Measurements from ENCODE around the gene WSB2. TPM values are rescaled to one million over a fixed set of nuclear protein-coding genes. Genes with fewer than 3 reads are reported as not detected.

The WSB2 gene
- total and polyA plus RNA-seq, 9 of the 15 experiments (the other 6 are each of a cell fraction or from before 2014, with no cell fraction given), result 31.4 to 77.6 (median 52.6) TPM

DNA sequence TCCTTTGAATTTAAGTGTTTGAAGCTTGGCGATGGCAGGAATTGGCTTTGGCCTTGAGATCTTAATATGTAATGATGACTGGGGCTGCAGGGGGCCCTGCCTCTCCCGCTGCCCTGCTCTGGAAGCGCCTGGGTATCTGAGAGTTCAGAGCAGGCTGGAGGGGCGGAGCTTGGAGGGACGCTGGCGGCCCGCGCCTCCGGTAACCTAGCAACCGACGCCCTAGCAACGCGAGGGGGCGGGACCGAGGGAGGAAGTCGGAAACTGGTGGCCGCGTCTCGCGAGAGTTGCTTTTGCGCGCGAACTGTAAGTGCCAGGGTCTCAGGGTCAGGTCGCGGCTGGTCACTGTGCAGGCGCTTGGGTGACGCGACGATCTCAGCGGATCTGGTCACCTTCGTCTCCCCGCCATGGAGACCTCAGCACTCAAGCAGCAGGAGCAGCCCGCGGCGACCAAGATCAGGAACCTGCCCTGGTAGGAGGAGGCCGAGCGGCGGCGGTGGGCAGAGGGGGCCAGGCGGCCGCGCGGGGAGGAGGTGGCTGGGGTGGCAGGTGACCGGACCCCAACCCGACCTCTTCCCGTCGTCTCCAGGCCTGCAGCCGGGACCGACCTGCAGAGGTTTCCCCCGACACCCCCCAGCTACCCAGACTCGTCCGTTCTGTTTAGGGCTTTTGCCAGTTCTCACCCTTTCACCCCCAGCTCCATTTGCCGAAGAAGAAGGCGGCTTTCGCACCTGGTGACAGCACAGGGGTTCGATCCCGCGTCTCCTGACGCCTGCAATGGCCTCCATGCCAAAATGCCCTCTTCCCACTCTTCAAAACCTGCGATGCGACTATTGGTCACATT is 44.3 kb downstream of the WSB2 start, which contains the start of gene RFC5 (continued):
- no peak for TF ChIP-seq HNRNPK (IDR thresholded peaks at IDR 0.05; ENCODE audit: low read depth, low read length, poor library complexity, severe bottlenecking)
- peak; percentile 94 for TF ChIP-seq CXXC5 (CRISPR knock-in tag; IDR thresholded peaks at IDR 0.05)
- no peak for TF ChIP-seq PRPF4 (IDR thresholded peaks at IDR 0.05; ENCODE audit: insufficient read depth, low read depth, low read length, poor library complexity, severe bottlenecking)
- peak; percentile 96 for TF ChIP-seq SPI1 (IDR thresholded peaks at IDR 0.05; ENCODE audit: borderline replicate concordance, low read depth, low read length)
- TF ChIP-seq, protein P1, sequence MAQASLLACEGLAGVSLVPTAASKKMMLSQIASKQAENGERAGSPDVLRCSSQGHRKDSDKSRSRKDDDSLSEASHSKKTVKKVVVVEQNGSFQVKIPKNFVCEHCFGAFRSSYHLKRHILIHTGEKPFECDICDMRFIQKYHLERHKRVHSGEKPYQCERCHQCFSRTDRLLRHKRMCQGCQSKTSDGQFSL (CRISPR knock-in tag; IDR thresholded peaks at IDR 0.05), result 0 out of 2 replicates have a peak, but pooled peaks have one; percentile 68
- TF ChIP-seq, protein P1 (tag; IDR thresholded peaks at IDR 0.05), result no peak
- no peak for TF ChIP-seq FOXO4 (CRISPR knock-in tag; IDR thresholded peaks at IDR 0.05)
- TF ChIP-seq MCM5 (IDR thresholded peaks at IDR 0.05; ENCODE audit: low read depth), result no peak
- no peak for TF ChIP-seq WHSC1 (IDR thresholded peaks at IDR 0.05; ENCODE audit: low read length)
- TF ChIP-seq NR2C2 (CRISPR knock-in tag; IDR thresholded peaks at IDR 0.05), result no peak
- peak; percentile 94 for TF ChIP-seq NR2C2 (tag; IDR thresholded peaks at IDR 0.05)
- TF ChIP-seq ZFX (CRISPR knock-in tag; IDR thresholded peaks at IDR 0.05), result peak; percentile 42
- peak; percentile 99 for TF ChIP-seq RB1 (IDR thresholded peaks at IDR 0.05; ENCODE audit: low read depth)
- TF ChIP-seq RHOXF2B (CRISPR knock-in tag; conservative IDR thresholded peaks at IDR 0.05), result no peak
- TF ChIP-seq SMARCB1 (IDR thresholded peaks at IDR 0.05; ENCODE audit: insufficient read length, low read depth), result no peak
- peak; percentile 81 for TF ChIP-seq CBFB (CRISPR knock-in tag; IDR thresholded peaks at IDR 0.05)
- TF ChIP-seq ZHX1 (conservative IDR thresholded peaks at IDR 0.05; ENCODE audit: low read length), result peak; percentile 94
- no peak for TF ChIP-seq ZZZ3 (IDR thresholded peaks at IDR 0.05)
- no peak for TF ChIP-seq DACH1 (IDR thresholded peaks at IDR 0.05; ENCODE audit: partially characterized antibody)
- peak; percentile 84 for TF ChIP-seq GABPA (tag; conservative IDR thresholded peaks at IDR 0.05; ENCODE audit: low read depth)
- TF ChIP-seq TAF9B (IDR thresholded peaks at IDR 0.05; ENCODE audit: partially characterized antibody), result peak; percentile 35
- no peak for TF ChIP-seq NCOA6 (IDR thresholded peaks at IDR 0.05)

Data from K562 (cell line).